Mammary epithelial cell (primary cell): ENCODE results near the gene RIPK3.

ENCODE experiments used
- EZH2 ChIP-seq: IDR thresholded peaks from 2 replicates; pipeline ENCODE4 v1.6.1; 2012; ENCODE audit warnings: low read length, inconsistent platforms, borderline replicate concordance
- TF ChIP-seq, protein P1 (sequence below), 2 donors: IDR thresholded peaks in 1 of 2; conservative IDR thresholded peaks in 1 of 2; 2 replicates each; pipeline ENCODE4 v1.5.1; 2011 to 2012; ENCODE audit warnings: inconsistent platforms in 2 of 2, low read length in 2 of 2, mild to moderate bottlenecking in 2 of 2, control low read depth in 1 of 2, low read depth in 1 of 2; ENCODE audit not compliant: insufficient read depth in 1 of 2; ENCODE audit errors: extremely low read depth in 1 of 2

DNA sequence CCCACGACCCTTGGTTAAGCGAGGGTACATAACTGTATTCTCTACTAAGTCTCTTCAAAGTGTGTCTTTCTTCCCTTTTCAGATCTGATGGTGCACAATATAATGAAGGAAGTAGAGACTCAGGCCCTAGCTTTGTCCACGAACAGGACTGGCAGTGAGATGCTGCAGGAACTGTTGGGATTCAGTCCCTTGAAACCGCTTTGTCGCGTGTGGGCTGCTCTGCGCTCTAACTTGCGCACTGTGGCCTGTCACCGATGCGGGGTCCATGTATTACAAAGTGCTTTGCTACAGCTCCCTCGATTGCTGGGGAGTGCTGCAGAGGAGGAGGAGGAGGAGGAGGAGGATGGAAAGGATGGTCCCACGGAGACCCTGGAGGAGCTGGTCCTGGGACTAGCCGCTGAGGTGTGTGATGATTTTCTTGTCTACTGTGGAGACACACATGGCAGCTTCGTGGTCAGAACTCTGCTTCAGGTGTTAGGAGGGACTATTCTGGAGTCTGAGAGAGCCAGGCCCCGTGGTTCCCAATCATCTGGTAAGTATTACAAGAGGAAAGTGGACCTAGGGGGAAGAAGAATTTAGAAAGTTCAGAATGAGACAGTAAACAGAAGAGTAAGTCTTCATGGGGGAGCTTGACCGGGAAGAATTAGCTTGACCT lies 39.3 kb downstream of the RIPK3 start:
- TF ChIP-seq, protein P1, sequence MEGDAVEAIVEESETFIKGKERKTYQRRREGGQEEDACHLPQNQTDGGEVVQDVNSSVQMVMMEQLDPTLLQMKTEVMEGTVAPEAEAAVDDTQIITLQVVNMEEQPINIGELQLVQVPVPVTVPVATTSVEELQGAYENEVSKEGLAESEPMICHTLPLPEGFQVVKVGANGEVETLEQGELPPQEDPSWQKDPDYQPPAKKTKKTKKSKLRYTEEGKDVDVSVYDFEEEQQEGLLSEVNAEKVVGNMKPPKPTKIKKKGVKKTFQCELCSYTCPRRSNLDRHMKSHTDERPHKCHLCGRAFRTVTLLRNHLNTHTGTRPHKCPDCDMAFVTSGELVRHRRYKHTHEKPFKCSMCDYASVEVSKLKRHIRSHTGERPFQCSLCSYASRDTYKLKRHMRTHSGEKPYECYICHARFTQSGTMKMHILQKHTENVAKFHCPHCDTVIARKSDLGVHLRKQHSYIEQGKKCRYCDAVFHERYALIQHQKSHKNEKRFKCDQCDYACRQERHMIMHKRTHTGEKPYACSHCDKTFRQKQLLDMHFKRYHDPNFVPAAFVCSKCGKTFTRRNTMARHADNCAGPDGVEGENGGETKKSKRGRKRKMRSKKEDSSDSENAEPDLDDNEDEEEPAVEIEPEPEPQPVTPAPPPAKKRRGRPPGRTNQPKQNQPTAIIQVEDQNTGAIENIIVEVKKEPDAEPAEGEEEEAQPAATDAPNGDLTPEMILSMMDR (conservative IDR thresholded peaks at IDR 0.05 in 1 of 2, IDR thresholded peaks at IDR 0.05 in 1 of 2; ENCODE audit: extremely low read depth in 1 of 2, insufficient read depth in 1 of 2, low read depth in 1 of 2, low read length in 2 of 2), result no peak
- TF ChIP-seq EZH2, result no peak
